Endothelial cell (in vitro differentiated cells): ENCODE measurements around the gene HOXA10. TPM values are rescaled to one million over a fixed set of nuclear protein-coding genes. Genes with fewer than 3 reads are reported as not detected.

ENCODE experiments used
- DNase-seq: peaks from one replicate; pipeline ENCODE4 v3.0.0; 2021; ENCODE audit warnings: low spot score
- H3K27ac Mint-ChIP-seq: one replicate; pipeline ENCODE4 v1.8.0; 2021; ENCODE audit warnings: mixed read lengths, inconsistent platforms; ENCODE audit not compliant: unreplicated experiment
- H3K27me3 Mint-ChIP-seq: one replicate; pipeline ENCODE4 v1.8.0; 2021; ENCODE audit warnings: mild to moderate bottlenecking, moderate library complexity, mixed read lengths, inconsistent platforms; ENCODE audit not compliant: unreplicated experiment
- H3K36me3 Mint-ChIP-seq: one replicate; pipeline ENCODE4 v1.8.0; 2021; ENCODE audit warnings: mild to moderate bottlenecking, low read depth, mixed read lengths, inconsistent platforms; ENCODE audit not compliant: unreplicated experiment
- H3K4me1 Mint-ChIP-seq: one replicate; pipeline ENCODE4 v1.8.0; 2021; ENCODE audit warnings: mild to moderate bottlenecking, mixed read lengths, inconsistent platforms; ENCODE audit not compliant: unreplicated experiment
- H3K4me3 Mint-ChIP-seq: one replicate; pipeline ENCODE4 v1.8.0; 2021; ENCODE audit warnings: mild to moderate bottlenecking, mixed read lengths, inconsistent platforms; ENCODE audit not compliant: unreplicated experiment
- H3K9me3 Mint-ChIP-seq: one replicate; pipeline ENCODE4 v1.8.0; 2021; ENCODE audit warnings: mixed read lengths, inconsistent platforms; ENCODE audit not compliant: unreplicated experiment
- total RNA-seq: library from RNA; stranded (reverse); fragmentation: NEBNext Ultra II Directional; extraction: Animal tissue kit (Norgen Biotek cat#: 25700); gene quantifications from one replicate; pipeline ENCODE4 v1.2.1, GENCODE V29; 2021; ENCODE audit not compliant: unreplicated experiment
- TF ChIP-seq, protein P1 (sequence below): fragments of 200-600 bp; sonication (generic); IDR thresholded peaks from one replicate; pipeline ENCODE4 v1.5.0; 2021; ENCODE audit warnings: antibody characterized with exemption; ENCODE audit not compliant: unreplicated experiment

The HOXA10 gene
- total RNA-seq, 1 donor from 2014 or later: not detected

GRCh38 chr7:27172315-27172774 lies 1.8 kb downstream of the HOXA10 start:
- H3K4me3 Mint-ChIP-seq: peak overlapping the region; percentile 18
- DNase-seq: no peak
- no peaks in the 10 kb centered on the region for H3K36me3 Mint-ChIP-seq
- TF ChIP-seq, protein P1, sequence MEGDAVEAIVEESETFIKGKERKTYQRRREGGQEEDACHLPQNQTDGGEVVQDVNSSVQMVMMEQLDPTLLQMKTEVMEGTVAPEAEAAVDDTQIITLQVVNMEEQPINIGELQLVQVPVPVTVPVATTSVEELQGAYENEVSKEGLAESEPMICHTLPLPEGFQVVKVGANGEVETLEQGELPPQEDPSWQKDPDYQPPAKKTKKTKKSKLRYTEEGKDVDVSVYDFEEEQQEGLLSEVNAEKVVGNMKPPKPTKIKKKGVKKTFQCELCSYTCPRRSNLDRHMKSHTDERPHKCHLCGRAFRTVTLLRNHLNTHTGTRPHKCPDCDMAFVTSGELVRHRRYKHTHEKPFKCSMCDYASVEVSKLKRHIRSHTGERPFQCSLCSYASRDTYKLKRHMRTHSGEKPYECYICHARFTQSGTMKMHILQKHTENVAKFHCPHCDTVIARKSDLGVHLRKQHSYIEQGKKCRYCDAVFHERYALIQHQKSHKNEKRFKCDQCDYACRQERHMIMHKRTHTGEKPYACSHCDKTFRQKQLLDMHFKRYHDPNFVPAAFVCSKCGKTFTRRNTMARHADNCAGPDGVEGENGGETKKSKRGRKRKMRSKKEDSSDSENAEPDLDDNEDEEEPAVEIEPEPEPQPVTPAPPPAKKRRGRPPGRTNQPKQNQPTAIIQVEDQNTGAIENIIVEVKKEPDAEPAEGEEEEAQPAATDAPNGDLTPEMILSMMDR: no peak
- peaks cover 42% of the 10 kb centered on the region for H3K4me1 Mint-ChIP-seq
- no peak overlapping the region for H3K27ac Mint-ChIP-seq
- H3K9me3 Mint-ChIP-seq: no peaks in the 10 kb centered on the region
- peaks cover 37% of the 10 kb centered on the region for H3K27me3 Mint-ChIP-seq

DNA sequence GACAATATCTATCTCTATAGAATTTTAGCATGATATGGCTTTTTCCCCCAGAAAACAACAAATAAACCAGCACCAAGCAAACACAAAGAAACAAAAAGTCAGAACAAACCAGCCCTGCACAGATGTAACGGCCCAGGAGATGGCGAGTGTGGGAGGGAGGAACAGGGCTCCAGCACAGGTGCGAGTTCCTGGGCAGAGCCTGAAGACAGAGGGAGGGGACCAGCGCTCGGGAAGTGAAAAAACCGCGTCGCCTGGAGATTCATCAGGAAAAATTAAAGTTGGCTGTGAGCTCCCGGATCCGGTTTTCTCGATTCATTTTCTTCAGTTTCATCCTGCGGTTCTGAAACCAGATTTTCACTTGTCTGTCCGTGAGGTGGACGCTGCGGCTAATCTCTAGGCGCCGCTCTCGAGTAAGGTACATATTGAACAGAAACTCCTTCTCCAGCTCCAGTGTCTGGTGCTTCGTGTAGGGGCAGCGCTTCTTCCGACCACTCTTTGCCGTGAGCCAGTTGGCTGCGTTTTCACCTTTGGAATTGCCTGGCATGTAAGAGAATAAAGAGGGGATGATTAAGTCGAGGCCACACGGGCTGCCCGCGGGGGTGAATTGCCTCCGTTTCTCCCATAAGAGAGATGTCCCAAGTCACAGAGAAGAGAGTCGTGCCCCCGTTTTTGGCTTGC lies 2.3 kb downstream of the HOXA10 start:
- Mint-ChIP-seq H3K27ac (no peak overlapping the region), H3K9me3 (no peaks in the 10 kb centered on the region), H3K36me3 (no peaks in the 10 kb centered on the region), H3K4me3 (no peak overlapping the region), H3K27me3 (peaks cover 37% of the 10 kb centered on the region), H3K4me1 (peaks cover 48% of the 10 kb centered on the region)
- TF ChIP-seq, protein P1: no peak
- DNase-seq: no peak

GRCh38 chr7:27171325-27171636 lies 2.8 kb downstream of the HOXA10 start:
- Mint-ChIP-seq H3K4me1 (peaks cover 48% of the 10 kb centered on the region), H3K9me3 (no peaks in the 10 kb centered on the region), H3K27me3 (peaks cover 32% of the 10 kb centered on the region), H3K36me3 (no peaks in the 10 kb centered on the region), H3K4me3 (no peak overlapping the region), H3K27ac (no peak overlapping the region)
- TF ChIP-seq, protein P1: no peak
- DNase-seq: no peak

GRCh38 chr7:27170426-27171324 lies 3.4 kb downstream of the HOXA10 start:
- no peak for DNase-seq
- peak overlapping the region; percentile 51 for H3K4me3 Mint-ChIP-seq
- H3K27me3 Mint-ChIP-seq: peaks cover 32% of the 10 kb centered on the region
- peaks cover 2% of the 10 kb centered on the region for H3K36me3 Mint-ChIP-seq
- TF ChIP-seq, protein P1: no peak
- peaks cover 46% of the 10 kb centered on the region for H3K4me1 Mint-ChIP-seq
- H3K27ac Mint-ChIP-seq: no peak overlapping the region
- no peaks in the 10 kb centered on the region for H3K9me3 Mint-ChIP-seq
